GM23248 (cell line): Measurements from ENCODE around the gene MASTL. TPM values are rescaled to one million over a fixed set of nuclear protein-coding genes. Genes with fewer than 3 reads are reported as not detected.
A peak's percentile ranks its signal among the peaks of the same experiment; 100 is the strongest.

Source experiments
- DNase-seq: peaks from one replicate; pipeline ENCODE4 v3.0.0-alpha.2; 2015
- H2AFZ ChIP-seq: fragments of 200-600 bp; sonication (generic); 2 replicates; pipeline ENCODE4 v1.6.1; 2016; ENCODE audit warnings: antibody characterized with exemption
- H3F3A ChIP-seq: fragments of 200-600 bp; sonication (generic); 2 replicates; pipeline ENCODE4 v1.6.1; 2016; ENCODE audit warnings: mild to moderate bottlenecking, antibody characterized with exemption, mixed run types; ENCODE audit not compliant: insufficient read depth
- H3K27ac ChIP-seq: fragments of 200-600 bp; sonication (generic); 2 replicates; pipeline ENCODE4 v1.5.1; 2016; ENCODE audit warnings: mild to moderate bottlenecking
- H3K27me3 ChIP-seq: fragments of 200-600 bp; sonication (generic); replicated peaks from 2 replicates; pipeline ENCODE4 v1.6.1; 2016; ENCODE audit warnings: mild to moderate bottlenecking; ENCODE audit not compliant: insufficient read depth
- H3K36me3 ChIP-seq: fragments of 200-600 bp; sonication (generic); 2 replicates; pipeline ENCODE4 v1.6.1; 2016; ENCODE audit warnings: low read depth, mild to moderate bottlenecking
- H3K4me1 ChIP-seq: fragments of 200-600 bp; sonication (generic); 2 replicates; pipeline ENCODE4 v1.6.1; 2016; ENCODE audit warnings: mild to moderate bottlenecking; ENCODE audit not compliant: insufficient read depth
- H3K4me2 ChIP-seq: fragments of 200-600 bp; sonication (generic); one replicate; pipeline ENCODE4 v1.6.1; 2016; ENCODE audit warnings: mild to moderate bottlenecking; ENCODE audit not compliant: unreplicated experiment
- H3K4me3 ChIP-seq: fragments of 200-600 bp; sonication (generic); 2 replicates; pipeline ENCODE4 v1.5.1; 2016; ENCODE audit warnings: mild to moderate bottlenecking
- H3K79me2 ChIP-seq: fragments of 200-600 bp; sonication (generic); 2 replicates; pipeline ENCODE4 v1.6.1; 2016; ENCODE audit warnings: mild to moderate bottlenecking; ENCODE audit not compliant: insufficient read depth
- H3K9ac ChIP-seq: fragments of 200-600 bp; sonication (generic); 2 replicates; pipeline ENCODE4 v1.6.1; 2016; ENCODE audit warnings: mild to moderate bottlenecking
- H3K9me2 ChIP-seq: fragments of 200-600 bp; sonication (generic); 2 replicates; pipeline ENCODE4 v1.6.1; 2016; ENCODE audit warnings: mixed run types, mild to moderate bottlenecking, moderate library complexity; ENCODE audit not compliant: insufficient read depth
- H3K9me3 ChIP-seq: fragments of 200-600 bp; sonication (generic); one replicate; pipeline ENCODE4 v1.6.1; 2017; ENCODE audit warnings: low read depth
- H4K20me1 ChIP-seq: fragments of 200-600 bp; sonication (generic); 2 replicates; pipeline ENCODE4 v1.6.0; 2016; ENCODE audit not compliant: insufficient read depth
- EZH2 ChIP-seq: fragments of 200-600 bp; sonication (generic); IDR thresholded peaks from 2 replicates; pipeline ENCODE4 v1.6.1; 2018; ENCODE audit warnings: antibody characterized with exemption, mild to moderate bottlenecking; ENCODE audit not compliant: insufficient read depth, poor library complexity, severe bottlenecking
- EZH2phosphoT487 ChIP-seq: fragments of 200-600 bp; sonication (generic); IDR thresholded peaks from 2 replicates; pipeline ENCODE4 v1.6.1; 2018; ENCODE audit warnings: antibody characterized with exemption, moderate library complexity, mild to moderate bottlenecking, low read depth; ENCODE audit not compliant: insufficient read depth
- WGBS, 2 experiments: methylation state at CpG; one replicate each; pipeline ENCODE4 v1.1.6; 2015 to 2017; ENCODE audit warnings: low lambda C conversion rate in 2 of 2, low coverage in 1 of 2; ENCODE audit errors: missing lambda C conversion rate in 2 of 2; 5-methylcytosine and 5-hydroxymethylcytosine counted together
- in situ Hi-C: fragments of 300-500 bp; cut with MboI; formaldehyde crosslinking; loops from 2 replicates; pipeline ENCODE4 v1.15.0; 2020
- polyA plus RNA-seq: library from polyadenylated mRNA; unstranded; fragments of >200 nt; fragmentation: Nextera tagmentation; extraction: Ambion mirVana; gene quantifications from 2 replicates; pipeline ENCODE4 v1.2.1, GENCODE V29; 2016
- small RNA-seq: library from RNA; depleted of rRNA; stranded (forward); fragments of <200 nt; gene quantifications from one replicate; pipeline ENCODE3, GENCODE V24; 2014; ENCODE audit warnings: low read depth, low replicate concordance
- total RNA-seq: library from RNA; depleted of rRNA; stranded (reverse); fragments of >200 nt; shearing (Covaris generic); gene quantifications from 2 replicates; pipeline ENCODE4 v1.2.3, GENCODE V29; 2014; rRNA removed

MASTL gene
- total and polyA plus RNA-seq, 2 experiments from 2014 or later = 7.4 to 8.6 TPM

DNA sequence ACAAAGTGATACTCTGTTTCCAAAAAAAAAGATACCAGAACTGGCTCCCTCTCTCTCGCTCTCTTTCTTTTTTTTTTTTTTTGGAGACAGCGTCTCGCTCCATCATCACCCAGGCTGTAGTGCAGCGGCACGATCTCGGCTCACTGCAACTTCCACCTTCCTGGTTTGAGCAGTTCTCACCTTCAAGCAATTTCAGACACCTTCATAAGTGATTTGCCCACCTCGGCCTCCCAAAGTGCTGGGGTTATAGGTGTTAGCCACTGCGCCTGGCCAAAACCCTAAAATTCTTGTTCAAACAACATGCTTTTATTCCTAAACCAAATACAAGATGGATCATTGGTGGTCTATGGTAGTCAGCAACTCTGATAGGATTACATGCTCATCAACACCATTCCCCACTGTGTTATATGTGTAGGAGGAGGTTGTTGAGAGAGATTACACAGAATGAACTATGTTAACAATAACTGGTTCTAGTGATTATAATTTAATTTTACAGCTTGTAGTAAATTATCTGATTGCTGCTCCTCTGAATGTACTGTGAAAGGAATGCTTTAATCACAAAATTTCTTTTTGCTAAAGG, 69.9 kb downstream of the MASTL start:
- in situ Hi-C loops = no loop called here
- TF ChIP-seq EZH2 (no peak), EZH2phosphoT487 (no peak)
- 77 to 78% methylated on average over 7 to 8 of the region's 8 CpGs for WGBS, 2 experiments

DNA sequence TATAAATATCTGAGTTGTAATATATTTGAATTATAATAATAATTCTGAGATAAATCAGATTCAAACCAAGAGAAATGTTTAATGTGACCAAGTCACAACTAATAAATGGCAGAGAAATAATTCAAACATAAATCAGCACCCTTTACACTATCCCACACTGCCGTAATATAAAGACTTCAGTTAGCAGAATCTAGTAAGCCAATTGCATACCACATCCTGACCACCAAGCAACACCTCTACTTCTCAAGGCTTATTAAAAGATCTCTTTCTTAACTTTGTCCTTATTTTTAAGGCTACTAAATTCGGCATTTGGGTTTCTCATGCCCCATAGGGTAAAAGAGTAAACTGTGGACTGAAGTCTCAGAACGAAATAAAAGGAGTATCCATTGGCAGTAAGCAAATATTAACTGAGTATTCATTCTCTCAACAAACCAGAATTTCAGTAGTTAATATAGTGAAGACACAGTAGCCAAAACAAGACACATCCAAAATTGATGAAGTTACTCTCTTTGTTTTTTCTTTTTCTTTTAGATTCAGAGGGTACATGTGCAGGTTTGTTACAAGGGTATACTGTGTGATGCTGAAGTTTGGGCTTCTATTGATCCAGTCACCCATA, 70.6 kb downstream of the MASTL start:
- H3K9me2 ChIP-seq = no peaks in the 10 kb centered on the region
- H3K79me2 ChIP-seq = no peaks in the 10 kb centered on the region
- H3K4me2 ChIP-seq = no peak overlapping the region
- H3K9me3 ChIP-seq = no peaks in the 10 kb centered on the region
- TF ChIP-seq EZH2phosphoT487 (no peak), EZH2 (no peak)
- no peak overlapping the region for H2AFZ ChIP-seq
- WGBS, 2 experiments = 63 to 65% methylated on average over 3 of the region's 3 CpGs
- in situ Hi-C loops = no loop called here
- no peaks in the 10 kb centered on the region for H4K20me1 ChIP-seq
- H3K27me3 ChIP-seq = no peaks in the 10 kb centered on the region
- no peaks in the 10 kb centered on the region for H3K4me1 ChIP-seq
- H3K9ac ChIP-seq = no peak overlapping the region
- H3K27ac ChIP-seq = no peak overlapping the region
- H3K36me3 ChIP-seq = peaks cover 38% of the 10 kb centered on the region
- no peak overlapping the region for H3K4me3 ChIP-seq
- no peak for DNase-seq
- H3F3A ChIP-seq = no peaks in the 10 kb centered on the region

More for the DNA sequence above, 69.9 kb downstream of the MASTL start:
- H3K9ac ChIP-seq = no peak overlapping the region
- H3K9me2 ChIP-seq = no peaks in the 10 kb centered on the region
- H3K27me3 ChIP-seq = no peaks in the 10 kb centered on the region
- no peak for DNase-seq
- H3K4me2 ChIP-seq = no peak overlapping the region
- no peak overlapping the region for H3K4me3 ChIP-seq
- H3K79me2 ChIP-seq = no peaks in the 10 kb centered on the region
- peaks cover 42% of the 10 kb centered on the region for H3K36me3 ChIP-seq
- H3K4me1 ChIP-seq = no peaks in the 10 kb centered on the region
- no peaks in the 10 kb centered on the region for H3K9me3 ChIP-seq
- no peaks in the 10 kb centered on the region for H3F3A ChIP-seq
- no peaks in the 10 kb centered on the region for H4K20me1 ChIP-seq
- no peak overlapping the region for H2AFZ ChIP-seq
- no peak overlapping the region for H3K27ac ChIP-seq

DNA sequence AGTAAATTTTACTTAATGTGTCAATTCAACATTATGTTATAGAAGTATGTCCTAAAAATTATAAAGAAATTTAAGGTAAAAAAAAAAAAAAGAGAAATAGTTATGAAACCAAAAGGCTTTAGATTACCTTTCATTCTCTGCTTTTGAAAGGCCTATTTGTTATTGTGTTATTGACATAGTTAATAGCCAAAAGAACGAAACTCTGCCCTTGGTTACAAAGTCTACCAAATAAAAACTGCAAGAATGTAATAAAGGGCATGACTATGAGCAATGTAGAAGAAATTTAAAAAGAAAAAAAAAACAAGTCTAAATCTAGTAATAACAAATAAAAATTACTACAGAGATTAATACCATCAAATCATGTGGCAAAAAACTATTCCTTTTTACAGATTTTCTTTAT, 74.9 kb downstream of the MASTL start:
- no peak overlapping the region for H3K9ac ChIP-seq
- in situ Hi-C loops = no loop called here
- WGBS, 2 experiments = 94 to 96% methylated on average over 1 of the region's 1 CpG
- H3K9me2 ChIP-seq = no peaks in the 10 kb centered on the region
- H3K9me3 ChIP-seq = no peaks in the 10 kb centered on the region
- no peak for TF ChIP-seq EZH2
- TF ChIP-seq EZH2phosphoT487 = no peak
- H3F3A ChIP-seq = no peaks in the 10 kb centered on the region
- H3K4me3 ChIP-seq = no peak overlapping the region
- 0 out of 2 replicates have a peak, but pooled peaks cover 1% of the 10 kb centered on the region for H3K79me2 ChIP-seq
- no peaks in the 10 kb centered on the region for H3K4me1 ChIP-seq
- no peak overlapping the region for H2AFZ ChIP-seq
- no peak for DNase-seq
- H3K36me3 ChIP-seq = peaks cover 26% of the 10 kb centered on the region
- no peak overlapping the region for H3K4me2 ChIP-seq
- no peaks in the 10 kb centered on the region for H3K27me3 ChIP-seq
- no peaks in the 10 kb centered on the region for H4K20me1 ChIP-seq
- H3K27ac ChIP-seq = no peak overlapping the region

DNA sequence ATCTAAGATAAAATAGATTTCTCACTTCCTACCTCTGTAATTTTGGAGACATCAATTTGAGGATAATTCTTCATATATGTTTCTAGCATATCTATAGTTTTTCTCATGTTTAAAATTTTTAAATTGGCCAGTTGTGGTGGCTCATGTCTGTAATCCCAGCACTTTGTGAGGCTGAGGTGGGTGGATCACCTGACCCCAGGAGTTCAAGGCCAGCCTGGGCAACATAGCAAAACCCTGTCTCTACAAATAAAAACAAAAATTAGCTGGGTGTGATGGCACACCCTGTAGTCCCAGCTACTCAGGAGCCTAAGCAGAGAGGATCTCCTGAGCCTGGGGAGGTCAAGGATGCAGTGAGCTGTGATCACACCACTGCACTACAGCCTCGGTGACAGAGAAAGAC, 80.6 kb downstream of the MASTL start:
- Histone ChIP-seq H2AFZ (no peak overlapping the region), H3K79me2 (peaks cover 44% of the 10 kb centered on the region), H3K9ac (no peak overlapping the region), H3K9me2 (no peaks in the 10 kb centered on the region), H3K9me3 (no peaks in the 10 kb centered on the region), H3K27ac (no peak overlapping the region), H3K27me3 (no peaks in the 10 kb centered on the region), H3K4me2 (no peak overlapping the region), H3K4me3 (no peak overlapping the region), H3F3A (0 out of 2 replicates have a peak, but pooled peaks cover 5% of the 10 kb centered on the region), H4K20me1 (no peaks in the 10 kb centered on the region), H3K36me3 (peaks cover 13% of the 10 kb centered on the region), H3K4me1 (peaks cover 4% of the 10 kb centered on the region; the same call in 1 of the 2 replicates)
- WGBS, 2 experiments = 86 to 100% methylated on average over 1 of the region's 1 CpG
- in situ Hi-C loops = no loop called here
- TF ChIP-seq EZH2 (no peak), EZH2phosphoT487 (no peak)
- no peak for DNase-seq

Small RNA genes within 50 kb of the gene (small RNA-seq; reads per million reads assigned to genes)
- gene RNU2-24P = 17.1 reads per million, percentile 88 among the genes with 10 or more reads in this experiment
- gene RNU7-12P = not detected

Other genes starting within 250 kb of the MASTL start
- 5.4 and 5.6 TPM in 2 replicates for gene ANKRD26, start 54.9 kb upstream of the MASTL start, total RNA-seq
- 4.1 and 4.8 TPM in 2 replicates for gene ANKRD26, start 54.9 kb upstream of the MASTL start, polyA plus RNA-seq
- gene YME1L1, start 968 bp upstream of the MASTL start, total RNA-seq = 102 and 109 TPM in 2 replicates
- 105 and 108 TPM in 2 replicates for gene YME1L1, start 968 bp upstream of the MASTL start, polyA plus RNA-seq
- gene ACBD5, start 85.4 kb downstream of the MASTL start, total RNA-seq = 22.3 and 25.0 TPM in 2 replicates
- 18.8 and 20.1 TPM in 2 replicates for gene ACBD5, start 85.4 kb downstream of the MASTL start, polyA plus RNA-seq